ENCODE results near the gene FHOD3. TPM values are rescaled to one million over a fixed set of nuclear protein-coding genes. Genes with fewer than 3 reads are reported as not detected.

FHOD3 gene
- total RNA-seq, 6 experiments from 2014 or later, result 0.44 to 1.2 (median 0.62) TPM

GRCh38 chr18:36697905-36698304 lies 400.4 kb downstream of the FHOD3 start:
- H3K4me1 ChIP-seq, result no peaks in the 10 kb centered on the region
- H3K36me3 ChIP-seq, result no peaks in the 10 kb centered on the region
- H3K4me3 ChIP-seq, result no peak overlapping the region
- intact Hi-C loops (cut with DNase I), result no loop called here
- DNase-seq, result no peak
- TF ChIP-seq POLR2A (IDR thresholded peaks at IDR 0.05) (no peak), CTCF (IDR thresholded peaks at IDR 0.05) (no peak)
- no peaks in the 10 kb centered on the region for H3K9me3 ChIP-seq
- H3K27me3 ChIP-seq, result no peaks in the 10 kb centered on the region
- 60% methylated on average over 2 of the region's 2 CpGs for WGBS (ENCODE audit: insufficient coverage, low coverage, low lambda C conversion rate, missing lambda C conversion rate)
- no peak for ATAC-seq
- H3K27ac ChIP-seq, result no peak overlapping the region

- 42% methylated on average over 2 of the region's 4 CpGs for WGBS (ENCODE audit: insufficient coverage, low coverage, low lambda C conversion rate, missing lambda C conversion rate)
- no peaks in the 10 kb centered on the region for H3K9me3 ChIP-seq
- no peaks in the 10 kb centered on the region for H3K4me1 ChIP-seq
- H3K36me3 ChIP-seq, result no peaks in the 10 kb centered on the region
- TF ChIP-seq CTCF (IDR thresholded peaks at IDR 0.05), result no peak
- no peak for TF ChIP-seq POLR2A (IDR thresholded peaks at IDR 0.05)
- intact Hi-C loops (cut with DNase I), result loop anchor here in 1 of 2 donors (10.0 kb wide), 1 partner anchor 54 kb away; no protein-coding TSS in a partner anchor
- no peaks in the 10 kb centered on the region for H3K27me3 ChIP-seq
- no peak overlapping the region for H3K27ac ChIP-seq
- ATAC-seq, result no peak
- DNase-seq, result no peak
- H3K4me3 ChIP-seq, result no peak overlapping the region
These were observed 403.4 kb downstream of the FHOD3 start for GRCh38 chr18:36700955-36701354.

- Histone ChIP-seq H3K9me3 (no peaks in the 10 kb centered on the region), H3K4me3 (no peak overlapping the region), H3K4me1 (no peaks in the 10 kb centered on the region), H3K27me3 (no peaks in the 10 kb centered on the region), H3K27ac (no peak overlapping the region), H3K36me3 (no peaks in the 10 kb centered on the region)
- no peak for DNase-seq
- no peak for ATAC-seq
- 57% methylated on average over 8 of the region's 10 CpGs for WGBS (ENCODE audit: insufficient coverage, low coverage, low lambda C conversion rate, missing lambda C conversion rate)
- no peak for TF ChIP-seq POLR2A (IDR thresholded peaks at IDR 0.05)
- TF ChIP-seq CTCF (IDR thresholded peaks at IDR 0.05), result no peak
- intact Hi-C loops (cut with DNase I), result loop anchor here in 1 of 2 donors (10.0 kb wide), 1 partner anchor 52 kb away; no protein-coding TSS in a partner anchor
These were observed 405.0 kb downstream of the FHOD3 start for GRCh38 chr18:36702401-36703013.

GRCh38 chr18:36704156-36704555 lies 406.6 kb downstream of the FHOD3 start:
- no peaks in the 10 kb centered on the region for H3K36me3 ChIP-seq
- no peaks in the 10 kb centered on the region for H3K9me3 ChIP-seq
- WGBS (ENCODE audit: insufficient coverage, low coverage, low lambda C conversion rate, missing lambda C conversion rate), result 66% methylated on average over 6 of the region's 6 CpGs
- intact Hi-C loops (cut with DNase I), result loop anchor here in 1 of 2 donors (10.0 kb wide), 1 partner anchor 51 kb away; no protein-coding TSS in a partner anchor
- H3K4me1 ChIP-seq, result no peaks in the 10 kb centered on the region
- DNase-seq (no peak), ATAC-seq (no peak)
- TF ChIP-seq CTCF (IDR thresholded peaks at IDR 0.05), result no peak
- TF ChIP-seq POLR2A (IDR thresholded peaks at IDR 0.05), result no peak
- no peak overlapping the region for H3K27ac ChIP-seq
- H3K4me3 ChIP-seq, result no peak overlapping the region
- H3K27me3 ChIP-seq, result no peaks in the 10 kb centered on the region
